HUES64 (cell line): ENCODE measurements around the gene ATL2.

Source experiments
- H3K27ac ChIP-seq: 2 replicates; pipeline ENCODE4 v1.7.0; 2013; ENCODE audit warnings: low read depth, low read length, inconsistent platforms
- H3K27me3 ChIP-seq: 2 replicates; pipeline ENCODE4 v1.6.1; 2013; ENCODE audit warnings: mild to moderate bottlenecking, low read length; ENCODE audit not compliant: insufficient read depth
- H3K36me3 ChIP-seq: 2 replicates; pipeline ENCODE4 v1.6.1; 2013; ENCODE audit warnings: mild to moderate bottlenecking, low read length; ENCODE audit not compliant: insufficient read depth
- H3K4me1 ChIP-seq: 2 replicates; pipeline ENCODE4 v1.6.1; 2013; ENCODE audit warnings: mild to moderate bottlenecking, low read length, moderate library complexity; ENCODE audit not compliant: insufficient read depth
- H3K4me3 ChIP-seq: 2 replicates; pipeline ENCODE4 v1.5.1; 2013; ENCODE audit warnings: mild to moderate bottlenecking, low read length, moderate library complexity
- H3K9ac ChIP-seq: 2 replicates; pipeline ENCODE4 v1.6.1; 2013; ENCODE audit warnings: mild to moderate bottlenecking, low read depth, low read length
- H3K9me3 ChIP-seq: 2 replicates; pipeline ENCODE4 v1.6.1; 2013; ENCODE audit warnings: low read depth, low read length; ENCODE audit not compliant: insufficient read depth
- WGBS: fragments of 150-250, 120-280 bp; methylation state at CpG from one replicate; pipeline ENCODE4 v1.1.7; 2013; ENCODE audit warnings: missing lambda C conversion rate; 5-methylcytosine and 5-hydroxymethylcytosine counted together

ATL2 gene

GRCh38 chr2:38268691-38269327 is 108.3 kb downstream of the ATL2 start:
- Histone ChIP-seq H3K9ac (no peak overlapping the region), H3K36me3 (no peaks in the 10 kb centered on the region), H3K4me3 (no peak overlapping the region), H3K9me3 (no peaks in the 10 kb centered on the region), H3K27me3 (no peaks in the 10 kb centered on the region), H3K27ac (no peak overlapping the region), H3K4me1 (peaks cover 8% of the 10 kb centered on the region)
- WGBS: 96% methylated on average over 3 of the region's 3 CpGs

DNA sequence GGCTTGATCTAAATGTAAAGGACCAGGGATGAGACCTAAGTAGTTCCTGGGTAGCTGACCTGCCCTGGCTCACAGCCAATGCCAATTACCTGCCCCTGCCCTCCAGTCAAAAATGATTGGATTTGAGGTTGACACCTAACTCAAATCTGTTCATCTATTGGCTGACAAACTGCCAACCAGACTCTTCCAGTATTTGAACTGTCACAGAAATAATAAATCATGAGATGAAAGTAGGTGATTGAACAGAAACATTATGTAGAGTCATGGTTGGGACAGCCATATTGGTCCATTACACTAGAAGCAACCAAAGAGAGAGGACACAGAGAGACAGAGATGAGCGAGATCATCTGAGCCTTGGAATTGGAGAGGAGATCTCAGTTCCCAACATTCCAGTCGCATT is 109.1 kb downstream of the ATL2 start:
- Histone ChIP-seq H3K27me3 (no peaks in the 10 kb centered on the region), H3K9ac (no peak overlapping the region), H3K4me3 (no peak overlapping the region), H3K36me3 (no peaks in the 10 kb centered on the region), H3K27ac (no peak overlapping the region), H3K9me3 (no peaks in the 10 kb centered on the region), H3K4me1 (no peaks in the 10 kb centered on the region)
- WGBS: 91% methylated on average over 2 of the region's 2 CpGs

GRCh38 chr2:38267270-38267925 is 109.7 kb downstream of the ATL2 start:
- Histone ChIP-seq H3K27me3 (no peaks in the 10 kb centered on the region), H3K4me1 (no peaks in the 10 kb centered on the region), H3K9ac (no peak overlapping the region), H3K4me3 (no peak overlapping the region), H3K9me3 (no peaks in the 10 kb centered on the region), H3K36me3 (no peaks in the 10 kb centered on the region), H3K27ac (no peak overlapping the region)
- WGBS: 94% methylated on average over 4 of the region's 4 CpGs

DNA sequence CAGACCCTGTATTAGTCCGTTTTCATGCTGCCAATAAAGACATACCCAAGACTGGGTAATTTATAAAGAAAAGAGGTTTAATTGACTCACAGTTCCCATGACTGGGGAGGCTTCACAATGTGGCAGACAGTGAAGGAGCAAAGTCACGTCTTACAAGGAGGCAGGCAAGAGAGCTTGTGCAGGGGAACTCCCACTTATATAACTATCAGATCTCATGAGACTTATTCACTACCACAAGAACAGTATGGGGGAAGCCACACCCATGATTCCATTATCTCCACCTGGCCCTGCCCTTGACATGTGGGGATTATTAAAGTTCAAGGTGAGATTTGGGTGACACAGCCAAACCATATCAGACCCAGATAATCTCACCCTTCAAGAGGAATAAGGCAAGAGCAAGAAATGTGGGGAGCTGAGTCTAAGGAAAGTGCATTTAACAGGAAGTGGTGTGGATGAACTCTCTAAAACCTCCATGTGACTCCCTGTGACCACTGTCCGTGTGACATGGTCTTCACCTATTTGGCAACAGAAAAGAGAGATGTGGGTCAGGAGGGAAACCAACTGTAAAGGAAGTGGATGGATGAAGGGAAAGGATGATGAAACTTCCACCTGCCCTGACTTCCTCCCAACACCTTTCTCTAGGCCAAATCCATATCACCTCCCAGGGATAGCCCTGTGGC is 110.6 kb downstream of the ATL2 start:
- 86% methylated on average over 3 of the region's 3 CpGs for WGBS

DNA sequence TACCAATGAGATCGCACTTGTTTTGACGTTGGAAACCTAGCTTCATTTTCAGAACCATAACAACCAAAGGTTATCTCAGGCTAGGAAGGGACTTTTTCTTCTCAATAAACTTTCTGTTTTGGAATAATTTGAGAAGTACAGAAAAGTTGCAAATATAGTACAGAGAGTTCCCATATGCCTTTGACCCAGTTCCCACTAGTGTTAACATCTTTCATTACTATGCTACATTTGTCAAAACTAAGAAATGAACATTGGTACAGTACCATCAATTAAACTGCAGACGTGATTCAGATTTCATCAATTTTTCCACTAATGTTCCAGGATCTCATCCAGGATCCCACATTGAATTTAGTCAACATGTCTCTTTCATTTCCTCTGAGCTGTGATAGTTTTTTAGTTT is 111.6 kb downstream of the ATL2 start:
- H3K27ac ChIP-seq: no peak overlapping the region

More for the DNA sequence above, 110.6 kb downstream of the ATL2 start:
- H3K36me3 ChIP-seq: no peaks in the 10 kb centered on the region
- H3K27ac ChIP-seq: no peak overlapping the region
- H3K9ac ChIP-seq: no peak overlapping the region
- no peak overlapping the region for H3K4me3 ChIP-seq
- no peaks in the 10 kb centered on the region for H3K9me3 ChIP-seq
- H3K27me3 ChIP-seq: no peaks in the 10 kb centered on the region
- no peaks in the 10 kb centered on the region for H3K4me1 ChIP-seq

DNA sequence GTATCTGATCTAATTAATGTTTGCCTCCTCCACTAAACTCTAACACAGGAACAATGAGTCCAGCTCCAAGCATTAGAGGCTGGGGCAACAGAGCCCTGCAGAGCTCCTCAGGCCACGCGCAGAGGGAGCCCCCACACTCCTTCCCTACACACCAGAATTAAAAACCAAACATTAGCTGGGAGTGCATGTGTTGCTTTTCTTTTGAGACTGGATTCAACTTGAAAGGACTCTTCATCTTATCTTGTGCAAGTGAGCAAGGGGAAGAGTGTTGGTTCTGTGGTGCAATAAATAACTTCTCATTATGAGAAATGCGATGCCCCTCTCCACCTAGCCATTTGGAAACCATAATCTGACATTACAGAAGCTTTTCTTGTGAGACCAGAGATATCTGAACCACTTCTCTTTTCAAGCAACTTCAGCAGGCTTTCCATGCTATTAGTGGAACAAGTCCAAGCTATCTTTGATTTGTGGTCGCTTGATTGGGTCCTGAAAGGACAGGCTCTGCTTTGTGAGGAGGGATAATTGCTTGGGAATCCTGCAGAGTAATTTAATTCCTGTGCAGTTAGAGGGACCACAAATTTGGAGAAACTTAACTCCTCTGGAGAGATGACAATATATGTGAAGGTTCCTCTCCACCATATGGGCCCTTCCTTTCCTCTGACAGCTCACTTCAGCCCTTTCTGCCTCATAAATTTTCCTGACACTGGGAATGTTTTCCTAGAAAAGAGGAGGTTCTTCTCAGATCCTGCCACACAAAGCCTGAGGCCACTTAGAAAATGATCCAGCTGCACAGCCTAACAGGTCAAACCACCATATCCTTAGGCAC is 112.5 kb downstream of the ATL2 start:
- H3K27ac ChIP-seq: no peak overlapping the region
- H3K4me3 ChIP-seq: no peak overlapping the region
- 94% methylated on average over 4 of the region's 4 CpGs for WGBS

More for the DNA sequence above, 111.6 kb downstream of the ATL2 start:
- Histone ChIP-seq H3K4me3 (no peak overlapping the region), H3K9ac (no peak overlapping the region), H3K36me3 (no peaks in the 10 kb centered on the region), H3K27me3 (no peaks in the 10 kb centered on the region), H3K9me3 (no peaks in the 10 kb centered on the region), H3K4me1 (no peaks in the 10 kb centered on the region)
- WGBS: 98% methylated on average over 3 of the region's 3 CpGs

DNA sequence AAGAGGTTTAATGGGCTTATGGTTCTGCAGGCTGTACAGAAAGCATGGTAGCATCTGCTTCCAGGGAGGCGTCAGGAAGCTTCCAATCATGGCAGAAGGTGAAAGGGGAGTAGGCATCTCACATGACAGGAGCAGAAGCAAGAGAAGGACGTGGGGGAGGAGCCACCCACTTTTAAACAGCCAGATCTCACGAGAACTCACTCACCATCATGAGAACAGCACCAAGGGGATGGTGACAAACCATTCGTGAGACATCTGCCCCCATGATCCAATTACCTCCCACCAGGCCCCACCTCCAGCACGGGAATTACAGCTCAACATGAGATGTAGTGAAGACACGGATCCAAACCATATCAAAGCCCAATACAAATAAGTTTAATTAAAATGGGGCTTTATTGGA is 113.8 kb downstream of the ATL2 start:
- Histone ChIP-seq H3K4me3 (no peak overlapping the region), H3K9me3 (no peaks in the 10 kb centered on the region), H3K4me1 (no peaks in the 10 kb centered on the region), H3K36me3 (no peaks in the 10 kb centered on the region), H3K9ac (no peak overlapping the region), H3K27me3 (no peaks in the 10 kb centered on the region), H3K27ac (no peak overlapping the region)
- WGBS: 91% methylated on average over 4 of the region's 6 CpGs

More for the DNA sequence above, 112.5 kb downstream of the ATL2 start:
- H3K9me3 ChIP-seq: no peaks in the 10 kb centered on the region
- no peaks in the 10 kb centered on the region for H3K36me3 ChIP-seq
- no peaks in the 10 kb centered on the region for H3K27me3 ChIP-seq
- no peaks in the 10 kb centered on the region for H3K4me1 ChIP-seq
- H3K9ac ChIP-seq: no peak overlapping the region

DNA sequence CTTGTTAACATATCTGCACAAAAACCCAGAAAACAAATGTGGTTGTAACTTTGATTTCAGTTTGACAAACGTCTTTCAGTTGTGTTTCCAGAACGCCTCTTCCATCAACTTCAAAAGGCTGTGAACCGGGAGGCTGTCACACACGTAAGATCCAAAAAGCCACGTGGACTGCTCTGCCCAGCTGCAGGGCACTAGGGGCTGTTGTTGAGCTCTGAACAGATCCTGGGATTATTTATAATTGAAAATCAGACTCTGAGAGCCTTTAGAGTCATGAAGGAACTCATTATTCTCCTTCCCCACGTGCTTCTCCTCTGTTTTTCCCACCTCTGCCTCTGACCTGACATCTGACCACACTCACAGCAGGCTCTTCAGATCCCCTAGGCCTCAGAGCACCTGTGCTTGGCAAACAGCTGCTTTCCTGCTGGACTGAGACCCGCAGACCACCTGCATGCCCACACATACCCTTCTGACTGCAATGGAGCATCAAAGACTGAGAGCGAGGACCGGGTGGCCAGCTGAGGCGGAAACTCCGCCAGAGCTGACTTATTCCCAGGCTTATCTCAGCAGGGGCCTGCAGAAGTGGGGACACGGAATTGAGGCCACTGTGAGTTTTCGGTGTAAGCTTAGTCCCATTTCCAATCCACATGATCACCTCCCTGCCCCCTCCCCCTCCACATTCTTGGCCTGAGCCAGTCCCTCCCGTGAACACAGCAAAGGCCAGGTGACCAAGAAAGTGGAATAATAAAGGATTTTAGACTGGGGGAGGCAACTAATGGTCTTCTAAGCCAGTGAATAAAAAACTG is 114.8 kb downstream of the ATL2 start:
- Histone ChIP-seq H3K4me1 (no peaks in the 10 kb centered on the region), H3K27ac (no peak overlapping the region), H3K9me3 (no peaks in the 10 kb centered on the region), H3K9ac (no peak overlapping the region), H3K36me3 (no peaks in the 10 kb centered on the region), H3K4me3 (no peak overlapping the region), H3K27me3 (no peaks in the 10 kb centered on the region)
- WGBS: 85% methylated on average over 13 of the region's 14 CpGs

DNA sequence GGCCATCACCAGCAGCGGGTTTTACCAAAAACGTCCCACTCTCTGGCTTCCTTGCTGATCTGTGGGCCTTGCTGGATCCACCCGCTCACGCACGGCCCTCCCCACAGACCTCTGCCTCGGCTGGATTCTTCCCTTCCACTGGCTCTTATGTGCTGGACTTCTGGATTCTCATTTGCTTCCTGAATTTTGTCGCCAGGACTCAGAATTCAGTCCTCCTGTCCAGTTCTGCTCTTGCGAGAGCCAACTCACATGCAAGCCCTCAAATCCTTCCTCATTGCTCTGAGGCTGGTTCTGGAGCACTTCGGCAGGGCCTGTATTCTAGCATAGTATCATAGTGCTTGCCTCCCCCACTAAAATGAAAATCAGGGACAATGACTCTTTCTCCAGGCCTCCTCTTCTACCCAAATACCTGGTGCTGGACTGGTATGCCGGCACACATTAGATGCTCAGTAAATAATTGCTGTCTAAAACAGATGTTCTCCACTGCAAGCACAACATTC is 115.5 kb downstream of the ATL2 start:
- no peaks in the 10 kb centered on the region for H3K9me3 ChIP-seq
- H3K4me3 ChIP-seq: no peak overlapping the region
- no peaks in the 10 kb centered on the region for H3K36me3 ChIP-seq
- H3K27ac ChIP-seq: no peak overlapping the region
- no peak overlapping the region for H3K9ac ChIP-seq
- 93% methylated on average over 10 of the region's 10 CpGs for WGBS
- H3K4me1 ChIP-seq: no peaks in the 10 kb centered on the region
- no peaks in the 10 kb centered on the region for H3K27me3 ChIP-seq

- Histone ChIP-seq H3K9me3 (no peaks in the 10 kb centered on the region), H3K27ac (no peak overlapping the region), H3K36me3 (no peaks in the 10 kb centered on the region), H3K27me3 (no peaks in the 10 kb centered on the region), H3K4me1 (no peaks in the 10 kb centered on the region), H3K4me3 (no peak overlapping the region), H3K9ac (no peak overlapping the region)
- whole genome bisulfite sequencing: 87% methylated on average over 2 of the region's 2 CpGs
These were observed 116.1 kb downstream of the ATL2 start for GRCh38 chr2:38260972-38261371.
